SW 1271 (cell line): ENCODE results near the gene AFF1.

Source experiments
- DNase-seq, 2 experiments: peaks; one replicate each; lab custom pipeline; 2025; lab: John Stamatoyannopoulos, UW

AFF1 gene

DNA sequence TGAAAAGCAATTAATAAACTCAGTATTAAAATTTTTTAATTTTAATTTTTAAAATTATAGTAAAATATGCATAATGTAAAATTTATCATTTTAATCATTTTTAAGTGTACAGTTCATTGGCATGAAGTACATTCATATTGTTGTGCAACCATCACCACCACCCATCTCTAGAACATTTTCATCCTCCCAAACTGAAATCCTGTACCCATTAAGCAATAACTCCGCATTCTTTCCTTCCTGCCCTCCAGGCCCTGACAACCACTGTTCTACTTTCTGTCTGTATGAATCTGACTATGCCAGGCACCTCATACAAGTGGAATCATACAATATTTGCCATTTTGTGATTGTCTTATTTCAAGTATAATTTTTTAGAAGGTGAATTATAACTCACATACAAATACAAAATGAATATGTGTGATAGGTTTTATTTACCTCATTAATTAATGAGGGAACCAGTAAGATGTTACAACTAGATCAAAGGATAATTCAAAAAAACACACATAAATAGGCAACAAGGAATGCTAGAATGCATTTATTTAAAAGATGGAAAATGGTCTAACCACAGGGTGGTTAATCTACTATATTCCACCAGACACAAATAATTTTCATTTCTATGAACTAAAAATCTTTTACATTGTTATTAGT is 13.1 kb upstream of the AFF1 start:
- no peak for DNase-seq

DNA sequence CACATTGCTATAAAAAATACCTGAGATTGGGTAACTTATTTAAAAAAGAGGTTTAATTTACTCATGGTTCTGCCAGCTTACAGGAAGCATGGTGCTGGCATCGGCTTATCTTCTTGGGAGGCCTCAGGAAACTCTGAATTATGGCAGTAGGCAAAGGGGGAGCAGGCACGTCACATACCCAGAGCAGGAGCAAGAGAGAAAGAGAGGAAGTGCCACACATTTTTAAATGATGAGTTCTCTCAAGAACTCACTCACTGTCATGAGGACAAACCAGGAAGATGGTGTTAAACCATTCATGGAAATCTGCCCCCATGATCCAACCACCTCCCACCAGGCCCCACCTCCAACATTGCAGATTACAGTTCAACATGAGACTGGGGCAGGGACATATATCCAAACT is 10.0 kb upstream of the AFF1 start:
- peak; percentile 26 to 53 for DNase-seq

GRCh38 chr4:86926435-86927086 is 8.2 kb upstream of the AFF1 start:
- no peak for DNase-seq

DNA sequence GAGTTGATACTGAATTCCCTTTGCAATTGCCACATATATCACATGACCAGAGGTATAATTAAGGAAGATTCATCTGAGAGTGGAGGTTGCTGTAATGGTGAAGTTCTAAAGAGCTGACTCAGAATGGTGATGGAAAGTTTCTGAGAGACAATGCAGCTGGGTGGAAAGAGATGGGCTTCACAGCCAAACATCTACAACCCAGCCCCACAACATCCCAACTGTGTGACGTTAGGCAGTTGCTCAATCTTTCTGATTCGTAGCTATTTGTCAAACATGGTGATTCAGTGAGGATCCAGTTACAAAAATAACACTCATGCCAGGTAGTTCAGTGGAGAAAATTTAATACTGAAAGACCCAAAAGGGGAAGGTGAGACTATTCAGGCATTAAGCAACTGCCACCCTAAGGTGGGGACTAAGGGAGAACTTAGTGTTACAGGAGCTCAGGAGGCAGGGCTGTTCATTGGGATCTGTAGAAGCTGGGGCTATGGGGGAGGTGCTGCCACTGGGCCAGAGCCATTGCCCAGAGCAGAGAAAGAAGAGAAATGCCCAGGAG is 6.9 kb upstream of the AFF1 start:
- DNase-seq, result peak; percentile 4 to 36

- DNase-seq, result no peak
These were observed 6.2 kb upstream of the AFF1 start for GRCh38 chr4:86928400-86929255.

- peak in 1 of 2 experiments; percentile 7 for DNase-seq
These were observed 552 bp upstream of the AFF1 start for GRCh38 chr4:86934147-86934770.

DNA sequence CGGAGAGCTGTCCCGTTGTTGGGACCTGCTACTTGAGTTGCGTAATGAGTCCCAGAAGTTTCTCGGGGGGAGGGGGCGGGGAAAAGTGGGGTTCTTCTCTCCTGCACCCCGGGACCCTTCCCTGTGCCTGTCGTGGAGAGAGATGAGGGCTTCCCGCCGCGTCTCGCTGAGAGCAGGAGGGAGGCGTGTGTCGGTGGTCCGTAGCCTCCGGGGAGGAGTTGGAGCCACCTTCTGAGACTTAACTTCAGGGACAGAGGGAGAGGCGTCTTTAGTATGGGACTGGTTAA is 698 bp downstream of the AFF1 start:
- no peak for DNase-seq

- peak in 1 of 2 experiments; percentile 82 for DNase-seq
These were observed 1.3 kb downstream of the AFF1 start for GRCh38 chr4:86935853-86936733.

DNA sequence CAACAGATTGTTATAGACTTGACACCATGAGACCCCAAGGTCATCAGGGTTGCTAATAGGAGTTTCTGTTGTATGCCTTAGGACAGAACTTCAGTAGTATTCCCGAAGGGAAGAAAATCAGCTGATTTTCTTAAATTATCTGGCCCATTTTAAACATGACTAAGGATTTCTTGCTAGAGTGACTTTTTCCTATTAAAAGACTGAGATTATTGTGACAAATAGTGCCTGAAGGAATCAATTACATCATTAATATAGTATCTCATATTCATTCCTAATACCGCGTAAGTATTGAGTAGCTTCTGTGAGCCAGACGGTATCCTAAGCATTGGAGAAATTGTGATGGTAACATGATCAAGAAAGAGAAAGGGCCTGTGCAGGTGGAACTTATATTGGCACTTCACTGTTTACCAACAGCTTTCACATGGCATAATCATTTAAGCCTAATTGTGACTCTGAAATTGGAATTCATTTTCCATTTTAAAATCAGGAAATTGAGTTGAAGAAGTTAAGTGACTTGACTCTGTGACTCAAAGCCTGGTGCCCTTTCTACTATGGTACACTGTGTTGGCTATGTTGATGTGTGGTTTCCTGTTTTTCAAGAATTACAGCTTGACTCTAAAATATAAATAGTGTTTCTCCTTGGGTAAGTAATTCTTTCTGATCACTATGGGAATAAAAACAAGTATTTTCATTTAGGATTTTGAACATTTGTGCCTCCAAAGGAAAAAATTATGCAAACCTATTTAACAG is 4.1 kb downstream of the AFF1 start:
- no peak for DNase-seq

- no peak for DNase-seq
These were observed 5.1 kb downstream of the AFF1 start for GRCh38 chr4:86939729-86940575.

GRCh38 chr4:86940920-86941460 is 6.2 kb downstream of the AFF1 start:
- DNase-seq, result no peak

GRCh38 chr4:86942185-86942666 is 7.4 kb downstream of the AFF1 start:
- DNase-seq, result peak in 1 of 2 experiments; percentile 38

GRCh38 chr4:86944964-86945781 is 10.4 kb downstream of the AFF1 start:
- DNase-seq, result no peak

DNA sequence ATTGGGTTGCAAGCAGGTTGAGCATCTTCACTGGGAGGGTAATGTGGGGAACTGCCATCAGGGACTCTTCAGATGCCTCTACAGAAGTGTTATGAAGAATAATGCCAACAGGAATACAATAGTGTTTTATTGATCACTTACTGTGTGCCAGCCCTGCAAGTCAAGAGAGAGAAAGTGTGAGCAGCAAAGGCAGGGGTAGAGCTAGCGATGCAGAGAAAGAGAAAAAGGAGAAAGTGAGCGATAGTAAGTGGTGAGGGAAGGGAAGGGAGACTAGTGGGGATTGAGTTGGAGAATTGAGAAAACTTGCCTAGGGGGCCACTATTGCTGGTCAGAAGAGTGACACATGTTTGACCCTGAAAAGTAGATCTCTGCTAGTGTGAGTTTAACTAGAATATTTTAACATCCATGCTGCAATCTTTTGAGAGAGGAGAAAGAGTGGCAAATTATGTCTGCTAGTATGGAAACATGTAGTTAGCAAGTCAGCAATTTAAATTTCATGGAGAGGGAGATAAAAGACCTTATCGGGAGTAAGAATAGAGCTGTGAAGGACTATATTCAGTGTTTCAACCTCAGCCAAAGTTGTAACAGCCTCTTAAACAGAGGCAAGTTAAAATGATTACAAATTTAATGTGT is 12.2 kb downstream of the AFF1 start:
- no peak for DNase-seq

DNA sequence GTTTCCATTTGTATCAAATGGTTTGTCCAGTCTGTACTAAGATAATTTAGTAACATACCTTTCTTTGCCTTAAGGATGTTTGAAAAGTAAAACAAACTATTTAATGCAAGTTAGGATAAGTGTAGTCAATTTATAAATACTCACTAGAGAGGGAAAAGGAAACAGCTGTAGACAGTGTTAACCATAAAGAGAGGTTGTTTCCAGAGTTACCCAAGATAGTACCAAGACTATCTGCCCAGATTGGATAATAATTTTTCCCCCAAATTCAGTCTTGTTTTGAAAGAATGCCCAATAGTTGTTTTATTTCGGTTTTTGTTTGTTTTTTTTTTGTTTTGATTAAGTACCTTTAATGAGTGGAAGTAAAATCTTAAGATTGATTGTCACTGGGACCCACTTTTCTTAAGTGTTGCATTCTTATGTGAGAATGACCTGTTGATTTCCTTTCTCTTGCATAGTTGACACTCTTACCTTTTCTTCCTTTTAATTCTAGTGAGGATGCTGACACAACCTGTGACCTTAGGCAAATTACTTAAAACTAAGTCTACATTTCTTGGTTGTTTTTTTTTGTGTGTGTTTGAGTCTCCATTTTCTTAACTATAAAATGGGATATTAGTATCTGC is 12.8 kb downstream of the AFF1 start:
- DNase-seq, result no peak

DNA sequence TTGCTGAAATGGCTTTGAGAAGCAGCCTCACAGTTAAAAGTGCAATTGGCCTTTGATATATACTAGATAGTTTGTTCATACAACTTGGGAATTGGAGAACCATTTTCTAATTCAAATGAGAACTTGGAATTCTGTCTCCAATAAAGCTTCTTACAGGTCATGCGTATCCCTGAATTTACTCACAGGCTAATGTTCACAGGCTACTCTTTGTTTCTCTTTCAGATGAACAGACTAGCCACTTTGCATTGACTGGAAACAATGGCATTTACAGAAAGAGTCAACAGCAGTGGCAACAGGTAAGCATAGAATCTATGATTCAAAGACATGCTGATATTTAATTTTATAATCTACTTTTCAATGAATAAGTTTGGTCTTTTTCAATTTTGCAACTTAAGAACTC is 13.5 kb downstream of the AFF1 start:
- DNase-seq, result no peak

DNA sequence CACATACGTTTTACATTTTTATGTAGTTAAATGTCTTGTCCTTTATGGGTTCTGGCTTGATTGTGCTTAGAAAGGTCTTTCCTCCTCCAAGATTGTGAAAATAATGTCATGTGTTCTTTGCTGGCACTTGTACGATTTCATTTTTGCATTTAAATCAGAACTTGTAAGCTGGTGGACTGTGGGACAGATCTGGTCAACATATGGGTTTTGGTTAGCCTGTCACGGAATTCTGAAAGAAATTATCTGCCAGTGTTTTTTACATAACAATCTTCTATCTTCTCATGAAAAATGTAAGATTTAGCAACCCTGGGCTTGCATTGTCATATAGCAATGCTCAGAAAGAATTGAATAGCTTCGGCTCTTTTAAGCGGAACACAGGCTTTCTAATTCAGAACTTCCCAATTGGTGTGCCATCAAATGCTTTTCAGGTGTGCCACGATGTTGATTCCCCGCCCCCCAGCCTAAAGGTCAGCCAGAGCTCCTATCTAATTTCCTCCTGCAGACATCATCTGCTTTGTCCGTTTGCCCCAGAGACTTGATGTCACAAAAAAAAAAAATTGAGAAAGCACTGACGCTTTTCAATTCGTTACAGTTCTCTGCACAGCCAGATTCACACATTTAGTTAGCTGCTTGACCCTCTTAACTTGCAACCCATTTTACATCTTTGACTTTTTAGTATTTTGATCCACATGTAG is 16.2 kb downstream of the AFF1 start:
- DNase-seq, result no peak
